ENCODE data around the gene ADIG.
A peak's percentile ranks its signal among the peaks of the same experiment; 100 is the strongest.

The ADIG gene

DNA sequence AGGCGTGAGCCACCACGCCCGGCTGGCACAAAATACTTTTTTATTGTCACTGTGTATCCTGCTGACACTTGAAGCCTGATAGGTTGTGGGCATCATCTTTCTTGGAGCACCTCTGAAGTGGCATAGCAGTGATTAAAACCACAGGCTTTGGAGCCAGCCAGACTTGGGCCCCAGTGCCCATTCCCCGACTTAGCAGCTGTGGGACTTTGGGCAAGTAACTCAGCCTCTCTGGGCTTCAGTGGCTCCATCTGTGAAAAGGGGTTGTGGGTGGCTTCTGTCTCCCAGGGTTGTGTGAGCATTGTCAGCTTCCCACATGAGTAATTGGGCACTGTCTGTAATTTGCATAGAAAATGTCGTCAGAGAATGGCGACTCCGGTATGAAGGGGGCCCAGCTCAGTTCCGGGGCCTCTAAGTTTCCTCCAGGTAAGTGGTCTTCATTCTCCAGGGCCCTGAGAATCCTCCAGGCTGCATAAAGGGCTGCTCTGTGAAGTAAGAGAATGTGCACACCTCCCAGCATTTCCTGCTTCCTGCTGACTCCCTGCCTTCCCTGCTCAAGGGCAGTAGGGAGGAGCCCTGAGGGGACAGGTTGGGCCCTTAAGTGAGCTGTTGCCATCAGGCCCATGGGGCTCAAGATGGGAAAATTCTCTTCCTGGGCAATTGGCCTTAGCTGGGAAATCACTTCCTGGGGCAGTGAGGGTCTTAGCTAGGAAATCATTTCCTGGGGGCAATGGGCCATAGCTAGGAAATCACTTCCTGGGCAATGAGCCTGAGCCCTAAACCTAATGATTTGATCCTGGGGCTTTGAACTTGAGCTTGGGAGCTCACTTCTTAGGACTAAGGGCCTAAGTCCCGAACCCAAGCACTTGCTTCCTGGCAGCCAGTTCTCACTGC is 47.8 kb downstream of the ADIG start:
- no peak for FAIRE-seq
- DNase-seq (ENCODE audit: insufficient read length, low spot score): no peak

DNA sequence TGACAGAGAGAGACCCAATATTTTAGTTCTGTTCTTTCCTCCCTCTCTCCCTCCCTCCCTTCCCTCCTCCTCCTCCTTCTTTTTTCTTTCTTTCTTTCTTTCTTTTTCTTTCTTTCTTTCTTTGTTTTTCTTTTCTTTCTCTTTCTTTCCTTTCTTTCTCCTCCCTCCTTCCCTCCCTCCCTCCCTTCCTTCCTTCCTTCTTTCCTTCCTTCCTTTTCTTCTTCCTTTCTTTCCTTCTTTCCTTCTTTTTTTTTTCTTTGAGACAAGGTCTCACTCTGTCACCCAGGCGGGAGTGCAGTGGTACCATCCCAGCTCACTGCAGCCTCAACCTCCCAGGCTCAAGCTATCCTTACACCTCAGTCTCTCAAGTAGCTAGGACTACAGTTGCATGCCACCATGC is 49.0 kb downstream of the ADIG start:
- no peak for FAIRE-seq
- no peak for DNase-seq (ENCODE audit: insufficient read length, low spot score)

DNA sequence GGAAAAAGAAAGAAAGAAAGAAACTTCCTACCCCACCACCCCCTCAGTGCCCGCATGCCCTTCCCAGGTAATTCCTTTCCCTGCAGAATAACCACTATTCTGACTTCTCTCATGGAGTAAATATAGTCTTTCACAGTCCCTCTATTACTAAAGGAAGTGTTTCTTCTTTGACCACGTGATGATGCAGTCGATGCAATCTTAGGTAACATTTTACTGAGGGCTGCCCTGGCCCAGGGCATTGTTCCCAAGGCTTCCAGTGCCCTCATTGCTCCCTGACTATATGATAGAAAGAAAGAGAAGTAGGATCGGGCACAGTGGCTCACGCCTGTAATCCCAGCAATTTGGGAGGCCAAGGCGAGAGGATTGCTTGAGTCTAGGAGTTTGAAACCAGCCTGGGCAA is 49.7 kb downstream of the ADIG start:
- DNase-seq (ENCODE audit: insufficient read length, low spot score): no peak
- FAIRE-seq: no peak

DNA sequence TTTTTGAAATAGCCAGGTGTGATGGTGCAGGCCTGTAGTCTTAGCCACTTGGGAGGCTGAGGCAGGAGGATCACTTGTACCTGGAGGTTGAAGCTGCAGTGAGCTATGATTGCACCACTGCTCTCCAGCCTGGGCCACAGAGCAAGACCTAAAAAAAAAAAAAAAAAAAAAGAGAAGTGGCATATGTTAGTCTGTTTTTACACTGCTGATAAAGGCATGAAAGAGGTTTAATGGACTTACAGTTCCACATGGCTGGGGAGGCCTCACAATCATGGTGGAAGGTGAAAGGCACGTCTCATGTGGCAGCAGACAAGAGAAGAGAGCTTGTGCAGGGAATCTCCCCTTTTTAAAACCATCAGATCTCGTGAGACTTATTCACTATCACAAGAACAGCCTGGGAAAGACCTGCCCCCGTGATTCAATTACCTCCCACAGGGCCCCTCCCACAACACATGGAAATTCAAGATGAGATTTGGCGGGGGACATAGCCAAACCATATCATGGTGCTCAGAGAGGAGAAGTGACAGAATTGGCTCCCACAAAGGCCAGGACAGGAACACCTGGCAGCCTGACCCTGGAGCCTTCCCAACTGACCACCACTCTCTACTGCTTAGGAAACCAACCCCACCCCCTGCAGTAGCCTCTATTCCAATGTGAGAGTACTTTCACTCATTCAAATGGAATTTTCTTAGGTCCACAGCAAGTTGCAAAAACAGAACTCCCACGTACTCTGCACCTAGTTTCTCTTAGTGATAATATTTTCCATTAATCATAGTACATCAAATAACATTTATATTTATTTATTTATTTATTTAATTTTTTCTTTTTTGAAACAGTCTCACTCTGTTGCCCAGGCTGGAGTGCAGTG is 50.4 kb downstream of the ADIG start:
- DNase-seq (ENCODE audit: insufficient read length, low spot score): peak; percentile 46
- no peak for FAIRE-seq

DNA sequence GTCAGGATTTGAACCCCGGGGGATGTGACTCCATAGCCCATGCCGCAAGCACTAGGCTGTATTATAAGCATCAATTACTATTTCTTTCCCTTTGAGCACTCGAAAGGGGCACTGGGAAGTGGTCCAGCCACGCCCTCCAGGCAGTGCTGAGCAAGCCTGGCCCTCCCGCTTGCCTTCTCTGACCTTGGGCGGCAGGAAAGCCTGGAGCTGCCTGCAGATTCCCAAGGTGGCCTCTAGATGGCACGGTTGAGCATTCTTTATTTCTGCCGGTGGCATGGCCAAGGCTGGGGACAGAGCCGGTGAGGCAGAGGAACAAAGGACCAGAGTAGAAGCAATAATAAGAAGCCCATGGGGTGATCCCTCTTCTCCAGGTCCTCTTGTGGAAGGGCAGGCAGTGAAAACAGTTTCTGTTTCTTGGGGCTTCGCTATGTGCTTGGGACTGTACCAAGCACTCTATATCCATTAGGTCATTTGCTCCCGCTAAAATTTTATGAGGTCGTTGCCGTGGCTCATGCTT is 52.6 kb downstream of the ADIG start:
- FAIRE-seq: peak; percentile 88
- DNase-seq (ENCODE audit: insufficient read length, low spot score): peak; percentile 90

DNA sequence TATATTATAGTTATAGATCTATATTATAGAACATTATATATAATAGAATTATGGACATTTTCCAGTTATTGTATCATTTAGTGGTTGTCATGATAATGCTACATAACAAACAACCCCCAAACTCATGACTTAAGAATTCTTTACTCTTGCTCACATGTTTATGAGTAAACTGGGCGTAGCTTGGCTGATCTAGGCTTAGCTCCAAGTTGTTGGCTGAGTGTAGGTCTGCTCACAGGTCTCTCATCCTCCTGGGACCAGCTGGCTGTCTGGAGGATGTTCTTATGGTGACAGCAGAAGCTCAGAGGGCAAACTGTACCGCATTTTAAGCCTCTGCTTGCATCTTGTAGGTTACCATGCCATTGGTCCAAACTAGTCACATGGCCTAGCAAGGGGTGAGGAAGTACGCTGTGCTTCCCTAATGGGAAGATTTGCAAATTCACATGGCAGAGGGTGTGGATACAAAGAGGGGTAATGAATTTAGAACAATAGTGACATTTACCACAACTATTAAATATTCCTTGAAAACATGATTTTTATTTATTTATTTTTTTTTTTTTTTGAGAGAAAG is 54.8 kb downstream of the ADIG start:
- FAIRE-seq (peak; percentile 23), DNase-seq (ENCODE audit: insufficient read length, low spot score) (no peak)
